Mesendoderm (in vitro differentiated cells): ENCODE results near the gene TMEM175.
"Not testable (repeated sequence)": the region's sequence is repeated elsewhere in the genome, so short reads cannot be mapped to it uniquely, and the experiment has no call there.

Experiments used
- DNase-seq: peaks from one replicate; pipeline ENCODE4 v3.0.0; 2013
- H2AK5ac ChIP-seq: 2 replicates; pipeline ENCODE4 v1.6.1; 2013; ENCODE audit warnings: low read length, inconsistent platforms
- H2BK120ac ChIP-seq: 2 replicates; pipeline ENCODE4 v1.6.1; 2013; ENCODE audit warnings: low read depth, mild to moderate bottlenecking, low read length, moderate library complexity, mixed read lengths
- H2BK15ac ChIP-seq: replicated peaks from 2 replicates; pipeline ENCODE4 v1.6.1; 2013; ENCODE audit warnings: low read depth, mild to moderate bottlenecking, moderate library complexity
- H2BK5ac ChIP-seq: 2 replicates; pipeline ENCODE4 v1.6.1; 2013; ENCODE audit warnings: low read length, inconsistent platforms
- H3K18ac ChIP-seq: 2 replicates; pipeline ENCODE4 v1.6.1; 2013; ENCODE audit warnings: mild to moderate bottlenecking, low read length, mixed read lengths
- H3K23ac ChIP-seq: one replicate; pipeline ENCODE4 v1.6.1; 2013; ENCODE audit warnings: low read length
- H3K27ac ChIP-seq: 2 replicates; pipeline ENCODE4 v1.5.1; 2013; ENCODE audit warnings: low read depth, mild to moderate bottlenecking, inconsistent platforms, low read length, moderate library complexity
- H3K27me3 ChIP-seq: 2 replicates; pipeline ENCODE4 v1.6.1; 2013; ENCODE audit warnings: low read length, control low read depth, mild to moderate bottlenecking, inconsistent platforms; ENCODE audit not compliant: insufficient read depth, poor library complexity
- H3K36me3 ChIP-seq: 2 replicates; pipeline ENCODE4 v1.6.1; 2013; ENCODE audit warnings: low read length, inconsistent platforms; ENCODE audit not compliant: control insufficient read depth, insufficient read depth
- H3K4ac ChIP-seq: one replicate; pipeline ENCODE4 v1.6.1; 2013; ENCODE audit warnings: low read depth, mild to moderate bottlenecking, low read length, moderate library complexity
- H3K4me1 ChIP-seq: 2 replicates; pipeline ENCODE4 v1.6.1; 2013; ENCODE audit warnings: low read depth, low read length, inconsistent platforms; ENCODE audit not compliant: control insufficient read depth
- H3K4me2 ChIP-seq: 2 replicates; pipeline ENCODE4 v1.6.1; 2013; ENCODE audit warnings: low read length
- H3K4me3 ChIP-seq: 2 replicates; pipeline ENCODE4 v1.5.1; 2013; ENCODE audit warnings: mild to moderate bottlenecking, low read length
- H3K56ac ChIP-seq: one replicate; pipeline ENCODE4 v1.6.1; 2013; ENCODE audit warnings: low read length
- H3K79me1 ChIP-seq: 2 replicates; pipeline ENCODE4 v1.6.1; 2013; ENCODE audit warnings: low read length, inconsistent platforms
- H3K79me2 ChIP-seq: 2 replicates; pipeline ENCODE4 v1.6.1; 2013; ENCODE audit warnings: mild to moderate bottlenecking, low read length; ENCODE audit not compliant: control insufficient read depth, insufficient read depth
- H3K9ac ChIP-seq: 2 replicates; pipeline ENCODE4 v1.6.1; 2013; ENCODE audit warnings: low read length, inconsistent platforms
- H4K5ac ChIP-seq: one replicate; pipeline ENCODE4 v1.6.1; 2013; ENCODE audit warnings: low read length
- H4K8ac ChIP-seq: one replicate; pipeline ENCODE4 v1.6.1; 2013; ENCODE audit warnings: low read depth, mild to moderate bottlenecking, control low read depth, low read length, moderate library complexity
- WGBS: extraction: QIAGEN DNeasy Blood & Tissue Kit; methylation state at CpG from one replicate; pipeline ENCODE4 v1.1.7; 2013; ENCODE audit warnings: low lambda C conversion rate, missing lambda C conversion rate; ENCODE audit not compliant: insufficient coverage; ENCODE audit errors: extremely low coverage; 5-methylcytosine and 5-hydroxymethylcytosine counted together

Gene TMEM175

GRCh38 chr4:914531-914930 is 17.7 kb upstream of the TMEM175 start:
- Histone ChIP-seq H3K79me2 (peaks cover 23% of the 10 kb centered on the region), H2BK15ac (no peak overlapping the region), H3K4ac (no peak overlapping the region), H3K4me1 (no peaks in the 10 kb centered on the region), H2BK120ac (no peak overlapping the region), H3K36me3 (no peaks in the 10 kb centered on the region), H3K4me3 (no peak overlapping the region), H3K9ac (no peak overlapping the region), H4K5ac (no peak overlapping the region), H3K27me3 (no peaks in the 10 kb centered on the region), H3K4me2 (no peak overlapping the region), H4K8ac (no peak overlapping the region), H3K27ac (no peak overlapping the region), H2BK5ac (no peak overlapping the region), H2AK5ac (no peak overlapping the region), H3K79me1 (peaks cover 17% of the 10 kb centered on the region), H3K18ac (no peak overlapping the region), H3K56ac (no peak overlapping the region), H3K23ac (no peak overlapping the region)
- WGBS = no CpG with 5 or more reads among the region's 21 CpGs
- no peak for DNase-seq

GRCh38 chr4:915041-915474 is 17.2 kb upstream of the TMEM175 start:
- H4K5ac ChIP-seq = no peak overlapping the region
- H3K27me3 ChIP-seq = no peaks in the 10 kb centered on the region
- WGBS = no CpG with 5 or more reads among the region's 20 CpGs
- H3K79me1 ChIP-seq = peaks cover 20% of the 10 kb centered on the region
- no peak overlapping the region for H3K23ac ChIP-seq
- H3K4ac ChIP-seq = no peak overlapping the region
- H3K4me3 ChIP-seq = no peak overlapping the region
- DNase-seq = no peak
- H3K9ac ChIP-seq = no peak overlapping the region
- no peak overlapping the region for H3K27ac ChIP-seq
- no peak overlapping the region for H2BK5ac ChIP-seq
- no peak overlapping the region for H3K18ac ChIP-seq
- H3K4me1 ChIP-seq = no peaks in the 10 kb centered on the region
- peak overlapping the region; percentile 25 for H3K56ac ChIP-seq
- peaks cover 27% of the 10 kb centered on the region for H3K79me2 ChIP-seq
- H3K36me3 ChIP-seq = no peaks in the 10 kb centered on the region
- H2AK5ac ChIP-seq = no peak overlapping the region
- no peak overlapping the region for H3K4me2 ChIP-seq
- H2BK15ac ChIP-seq = no peak overlapping the region
- no peak overlapping the region for H2BK120ac ChIP-seq
- H4K8ac ChIP-seq = no peak overlapping the region

GRCh38 chr4:915595-915994 is 16.7 kb upstream of the TMEM175 start:
- Histone ChIP-seq H3K23ac (no peak overlapping the region), H2AK5ac (no peak overlapping the region), H3K27ac (no peak overlapping the region), H2BK15ac (no peak overlapping the region), H3K56ac (no peak overlapping the region), H4K8ac (no peak overlapping the region), H4K5ac (no peak overlapping the region), H3K79me2 (peaks cover 28% of the 10 kb centered on the region), H3K4ac (no peak overlapping the region), H3K4me2 (no peak overlapping the region), H3K4me3 (no peak overlapping the region), H3K36me3 (no peaks in the 10 kb centered on the region), H2BK5ac (no peak overlapping the region), H2BK120ac (no peak overlapping the region), H3K79me1 (peaks cover 20% of the 10 kb centered on the region), H3K4me1 (no peaks in the 10 kb centered on the region), H3K9ac (no peak overlapping the region), H3K18ac (no peak overlapping the region), H3K27me3 (no peaks in the 10 kb centered on the region)
- DNase-seq = no peak
- WGBS = no CpG with 5 or more reads among the region's 8 CpGs

GRCh38 chr4:917466-917865 is 14.8 kb upstream of the TMEM175 start:
- no CpG with 5 or more reads among the region's 7 CpGs for WGBS
- Histone ChIP-seq H2BK120ac (no peak overlapping the region), H3K4ac (no peak overlapping the region), H3K56ac (no peak overlapping the region), H3K27ac (no peak overlapping the region), H3K36me3 (no peaks in the 10 kb centered on the region), H3K79me1 (peaks cover 21% of the 10 kb centered on the region), H3K9ac (no peak overlapping the region), H3K79me2 (peaks cover 33% of the 10 kb centered on the region), H2BK5ac (no peak overlapping the region), H4K5ac (no peak overlapping the region), H3K18ac (no peak overlapping the region), H2BK15ac (no peak overlapping the region), H4K8ac (no peak overlapping the region), H3K27me3 (no peaks in the 10 kb centered on the region), H3K4me1 (no peaks in the 10 kb centered on the region), H3K4me2 (no peak overlapping the region), H3K4me3 (no peak overlapping the region), H3K23ac (no peak overlapping the region), H2AK5ac (no peak overlapping the region)
- no peak for DNase-seq

- Histone ChIP-seq H3K9ac (no peak overlapping the region), H3K79me2 (peaks cover 36% of the 10 kb centered on the region), H4K5ac (no peak overlapping the region), H3K4me3 (no peak overlapping the region), H2BK5ac (no peak overlapping the region), H3K23ac (no peak overlapping the region), H2BK120ac (no peak overlapping the region), H2AK5ac (no peak overlapping the region), H3K4ac (no peak overlapping the region), H2BK15ac (no peak overlapping the region), H3K4me1 (no peaks in the 10 kb centered on the region), H3K27me3 (no peaks in the 10 kb centered on the region), H4K8ac (no peak overlapping the region), H3K18ac (no peak overlapping the region), H3K27ac (no peak overlapping the region), H3K79me1 (peaks cover 23% of the 10 kb centered on the region), H3K4me2 (no peak overlapping the region), H3K36me3 (no peaks in the 10 kb centered on the region), H3K56ac (no peak overlapping the region)
- no peak for DNase-seq
- WGBS = no CpG with 5 or more reads among the region's 2 CpGs
Observed at GRCh38 chr4:917992-918391, 14.3 kb upstream of the TMEM175 start.

GRCh38 chr4:918591-918990 is 13.7 kb upstream of the TMEM175 start:
- not testable (repeated sequence) for H4K5ac ChIP-seq, H3K23ac ChIP-seq, H3K4me2 ChIP-seq, H3K9ac ChIP-seq, H3K27me3 ChIP-seq, H2BK120ac ChIP-seq, H3K4me3 ChIP-seq, H3K4me1 ChIP-seq, H3K36me3 ChIP-seq, H2BK15ac ChIP-seq, H3K18ac ChIP-seq, H3K4ac ChIP-seq, H2AK5ac ChIP-seq, H3K27ac ChIP-seq, DNase-seq, H2BK5ac ChIP-seq, H4K8ac ChIP-seq, H3K56ac ChIP-seq
- WGBS = no CpG with 5 or more reads among the region's 6 CpGs
- peaks cover 23% of the 10 kb centered on the region for H3K79me1 ChIP-seq
- peaks cover 39% of the 10 kb centered on the region for H3K79me2 ChIP-seq
